Stomach (tissue), 4 donors: Measurements from ENCODE around the gene SOS1.

Experiments
- CTCF ChIP-seq, 7 experiments: fragments of 450-650 bp in 4 of 7; fragments of 200-600 bp in 3 of 7; sonication (generic) in 3 of 7; IDR thresholded peaks; one replicate each; pipeline ENCODE4 v1.5.1; 2016 to 2019; ENCODE audit warnings: antibody characterized with exemption in 7 of 7, control low read depth in 2 of 7, mild to moderate bottlenecking in 1 of 7
- EP300 ChIP-seq: sonication (generic); formaldehyde crosslinking; IDR thresholded peaks from one replicate; pipeline ENCODE4 v1.6.1; 2017; ENCODE audit warnings: antibody characterized with exemption
- POLR2A ChIP-seq, 4 donors: fragments of 450-650 bp; IDR thresholded peaks; one replicate each; pipeline ENCODE4 v1.6.1; 2016; ENCODE audit warnings: antibody characterized with exemption in 4 of 4, control low read depth in 2 of 4, mild to moderate bottlenecking in 1 of 4, moderate library complexity in 1 of 4
- POLR2AphosphoS5 ChIP-seq, 3 donors: sonication (generic); formaldehyde crosslinking; IDR thresholded peaks; one replicate each; pipeline ENCODE4 v1.6.1; 2016; ENCODE audit warnings: antibody characterized with exemption in 3 of 3

GRCh38 chr2:39061280-39061679 is 59.6 kb downstream of the SOS1 start:
- TF ChIP-seq EP300 (no peak), POLR2A (IDR thresholded peaks at IDR 0.05) (no peak), CTCF (IDR thresholded peaks at IDR 0.05) (no peak), POLR2AphosphoS5 (IDR thresholded peaks at IDR 0.05) (no peak)
